Measurements from ENCODE around the gene PSD4. TPM values are rescaled to one million over a fixed set of nuclear protein-coding genes. Genes with fewer than 3 reads are reported as not detected.

The PSD4 gene
- polyA plus RNA-seq, 1 experiment: 0.37 TPM

DNA sequence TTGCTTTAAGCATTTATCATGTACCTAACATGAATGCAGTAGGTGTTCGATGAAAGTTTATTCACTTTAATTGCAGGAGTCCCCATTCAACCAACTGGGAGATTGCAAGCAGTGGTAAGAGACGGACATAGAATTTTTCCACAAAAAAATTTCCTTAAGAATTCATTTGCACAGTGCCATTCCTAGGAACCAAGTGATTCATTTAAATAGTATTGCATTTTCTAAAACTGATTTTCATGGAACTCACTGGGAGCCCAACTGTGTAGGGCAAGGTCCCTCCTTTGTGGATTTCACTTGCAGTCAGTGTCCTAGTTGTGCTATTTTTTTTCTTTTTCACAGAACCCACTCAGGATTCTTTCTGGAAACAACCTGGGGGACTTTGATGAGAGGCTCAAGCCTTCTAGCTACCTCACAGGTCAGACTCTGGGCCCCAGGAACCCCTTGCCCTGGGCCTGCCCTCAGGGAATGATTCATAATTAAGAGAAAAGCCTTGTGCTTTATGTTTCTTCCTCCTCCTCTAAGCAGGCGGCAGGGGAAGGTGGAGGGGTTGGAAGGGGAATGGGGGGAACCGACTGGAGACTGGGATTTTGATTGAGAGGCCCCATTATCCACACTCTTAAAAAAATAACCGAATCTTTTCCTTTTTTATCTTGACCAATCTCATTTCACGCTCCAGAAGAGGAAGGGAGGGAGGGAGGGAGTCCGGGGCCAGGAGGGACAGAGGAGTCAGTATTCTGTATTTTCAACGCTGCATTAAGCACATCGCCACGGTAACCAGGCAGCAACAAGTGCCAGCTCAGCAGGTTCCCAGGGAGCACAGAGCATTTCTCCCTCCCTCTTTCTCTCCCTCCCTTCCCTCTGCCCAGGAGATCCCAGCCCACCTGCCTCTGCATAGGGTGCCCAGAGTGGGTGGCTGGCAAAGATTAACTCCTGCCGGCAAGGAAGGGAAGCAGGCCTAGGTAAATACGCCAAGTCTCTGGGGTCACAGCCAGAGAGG is 51.8 kb downstream of the PSD4 start:
- ChIA-PET CTCF (interaction anchor here (1.4 to 1.5 kb wide), 3 partner anchors 19 to 145 kb away, joined by 3 to 4 read pairs (median 3); no protein-coding TSS in a partner anchor), POLR2A (no interaction called here)
- H3K27me3 ChIP-seq (ENCODE audit: control insufficient read depth, insufficient read depth, low read length): no peaks in the 10 kb centered on the region
- no peaks in the 10 kb centered on the region for H3K9me3 ChIP-seq (ENCODE audit: control insufficient read depth, insufficient read depth, low read length)
- DNase-seq (ENCODE audit: low read depth, low spot score): no peak
- H3K27ac ChIP-seq (ENCODE audit: low read depth, low read length): no peak overlapping the region
- TF ChIP-seq, protein P1, sequence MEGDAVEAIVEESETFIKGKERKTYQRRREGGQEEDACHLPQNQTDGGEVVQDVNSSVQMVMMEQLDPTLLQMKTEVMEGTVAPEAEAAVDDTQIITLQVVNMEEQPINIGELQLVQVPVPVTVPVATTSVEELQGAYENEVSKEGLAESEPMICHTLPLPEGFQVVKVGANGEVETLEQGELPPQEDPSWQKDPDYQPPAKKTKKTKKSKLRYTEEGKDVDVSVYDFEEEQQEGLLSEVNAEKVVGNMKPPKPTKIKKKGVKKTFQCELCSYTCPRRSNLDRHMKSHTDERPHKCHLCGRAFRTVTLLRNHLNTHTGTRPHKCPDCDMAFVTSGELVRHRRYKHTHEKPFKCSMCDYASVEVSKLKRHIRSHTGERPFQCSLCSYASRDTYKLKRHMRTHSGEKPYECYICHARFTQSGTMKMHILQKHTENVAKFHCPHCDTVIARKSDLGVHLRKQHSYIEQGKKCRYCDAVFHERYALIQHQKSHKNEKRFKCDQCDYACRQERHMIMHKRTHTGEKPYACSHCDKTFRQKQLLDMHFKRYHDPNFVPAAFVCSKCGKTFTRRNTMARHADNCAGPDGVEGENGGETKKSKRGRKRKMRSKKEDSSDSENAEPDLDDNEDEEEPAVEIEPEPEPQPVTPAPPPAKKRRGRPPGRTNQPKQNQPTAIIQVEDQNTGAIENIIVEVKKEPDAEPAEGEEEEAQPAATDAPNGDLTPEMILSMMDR (IDR thresholded peaks at IDR 0.05; ENCODE audit: low read depth, low read length): no peak
- no peak overlapping the region for H3K4me3 ChIP-seq (ENCODE audit: low read depth, low read length)

DNA sequence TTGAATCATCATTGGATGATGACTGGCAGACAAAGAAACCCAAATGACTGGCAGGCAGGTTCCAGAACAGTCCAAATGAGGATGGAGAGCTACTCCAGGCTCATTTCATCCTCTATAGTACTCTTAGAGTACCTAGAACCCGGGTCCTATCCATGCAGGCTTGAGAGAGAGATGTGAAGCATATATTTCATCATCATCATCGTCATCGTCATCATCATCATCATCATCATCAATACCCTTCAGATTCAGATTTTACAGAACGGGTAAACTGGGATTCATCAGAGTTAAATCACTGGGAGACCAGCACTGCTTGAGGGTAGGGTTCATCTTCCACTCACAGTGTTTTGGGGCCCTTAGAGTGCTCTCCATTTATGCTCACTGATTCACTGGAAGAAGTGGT is 52.7 kb downstream of the PSD4 start:
- TF ChIP-seq, protein P1 (IDR thresholded peaks at IDR 0.05; ENCODE audit: low read depth, low read length): no peak
- Histone ChIP-seq H3K4me3 (ENCODE audit: low read depth, low read length) (no peak overlapping the region), H3K27ac (ENCODE audit: low read depth, low read length) (no peak overlapping the region), H3K9me3 (ENCODE audit: control insufficient read depth, insufficient read depth, low read length) (no peaks in the 10 kb centered on the region), H3K27me3 (ENCODE audit: control insufficient read depth, insufficient read depth, low read length) (no peaks in the 10 kb centered on the region)
- no peak for DNase-seq (ENCODE audit: low read depth, low spot score)
- POLR2A ChIA-PET: no interaction called here
- CTCF ChIA-PET: interaction anchor here (0.7 to 1.5 kb wide), 4 partner anchors 20 to 144 kb away, joined by 3 to 4 read pairs (median 4); no protein-coding TSS in a partner anchor

DNA sequence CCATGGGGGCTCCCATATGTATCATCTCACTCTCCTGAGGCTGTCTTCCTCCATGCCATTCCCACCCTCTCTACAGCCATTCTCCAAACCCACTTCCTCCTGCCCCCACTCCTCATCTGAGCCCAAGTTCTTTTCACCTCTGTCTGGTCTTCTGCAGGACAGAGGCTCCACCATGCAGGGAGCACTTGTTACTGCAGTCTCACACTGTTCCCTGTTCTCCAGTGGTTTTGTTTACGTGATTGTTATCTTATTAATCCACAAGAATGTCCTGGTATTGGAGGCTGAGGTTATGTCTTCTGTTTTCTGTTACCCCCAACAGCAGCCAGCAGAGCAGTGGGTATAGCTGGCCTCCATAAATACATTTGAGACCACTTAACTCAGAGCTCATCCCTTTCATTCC is 53.5 kb downstream of the PSD4 start:
- POLR2A ChIA-PET: no interaction called here
- no peak for DNase-seq (ENCODE audit: low read depth, low spot score)
- Histone ChIP-seq H3K9me3 (ENCODE audit: control insufficient read depth, insufficient read depth, low read length) (no peaks in the 10 kb centered on the region), H3K27me3 (ENCODE audit: control insufficient read depth, insufficient read depth, low read length) (no peaks in the 10 kb centered on the region), H3K4me3 (ENCODE audit: low read depth, low read length) (no peak overlapping the region), H3K27ac (ENCODE audit: low read depth, low read length) (no peak overlapping the region)
- TF ChIP-seq, protein P1 (IDR thresholded peaks at IDR 0.05; ENCODE audit: low read depth, low read length): no peak
- CTCF ChIA-PET: interaction anchor here (1.0 to 1.4 kb wide), 4 partner anchors 23 to 163 kb away, joined by 3 to 5 read pairs (median 4); no protein-coding TSS in a partner anchor

DNA sequence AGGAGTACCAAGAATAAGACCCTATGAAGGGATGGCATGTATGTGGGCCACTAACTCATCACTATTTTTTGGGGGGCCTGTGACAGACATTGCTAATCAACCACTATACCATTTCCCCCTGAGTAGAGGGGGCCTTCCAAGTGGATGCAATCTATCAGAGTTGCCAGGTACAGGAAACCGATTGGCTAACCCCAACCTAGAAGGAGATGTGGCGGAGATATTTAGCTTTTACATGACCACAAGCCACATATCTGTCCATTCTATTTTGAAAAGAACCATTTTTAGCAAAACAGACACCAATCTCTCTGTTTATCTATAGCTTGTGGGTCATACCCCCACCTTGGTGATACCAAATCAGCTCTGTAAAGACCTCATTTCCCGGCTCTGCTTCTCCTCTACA is 53.9 kb downstream of the PSD4 start:
- no peak overlapping the region for H3K27ac ChIP-seq (ENCODE audit: low read depth, low read length)
- TF ChIP-seq, protein P1 (IDR thresholded peaks at IDR 0.05; ENCODE audit: low read depth, low read length): no peak
- CTCF ChIA-PET: interaction anchor here (1.0 to 1.3 kb wide), 3 partner anchors 29 to 163 kb away, joined by 3 to 5 read pairs (median 3); no protein-coding TSS in a partner anchor
- H3K4me3 ChIP-seq (ENCODE audit: low read depth, low read length): no peak overlapping the region
- no peaks in the 10 kb centered on the region for H3K27me3 ChIP-seq (ENCODE audit: control insufficient read depth, insufficient read depth, low read length)
- POLR2A ChIA-PET: no interaction called here
- H3K9me3 ChIP-seq (ENCODE audit: control insufficient read depth, insufficient read depth, low read length): no peaks in the 10 kb centered on the region
- DNase-seq (ENCODE audit: low read depth, low spot score): no peak

DNA sequence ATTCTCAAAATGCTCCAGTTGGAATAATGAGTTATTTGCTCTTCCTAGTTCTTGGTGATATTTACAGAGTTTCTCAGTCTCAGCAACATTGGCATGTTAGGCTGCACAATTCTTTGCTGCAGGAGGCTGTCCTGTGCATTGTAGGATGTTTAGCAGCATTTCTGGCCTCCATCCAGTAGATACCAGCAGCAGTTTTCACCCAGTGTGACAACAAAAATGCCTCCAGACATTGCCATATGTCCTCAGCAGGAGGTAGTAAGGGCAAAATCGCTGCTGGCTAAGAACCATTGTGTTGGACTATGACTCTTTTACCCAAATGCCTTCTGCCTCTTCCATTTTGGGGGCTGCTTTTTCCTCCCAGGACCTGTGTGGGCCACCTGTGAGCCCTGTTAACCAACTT is 54.6 kb downstream of the PSD4 start:
- no peak for DNase-seq (ENCODE audit: low read depth, low spot score)
- TF ChIP-seq, protein P1 (IDR thresholded peaks at IDR 0.05; ENCODE audit: low read depth, low read length): no peak
- H3K27ac ChIP-seq (ENCODE audit: low read depth, low read length): no peak overlapping the region
- H3K4me3 ChIP-seq (ENCODE audit: low read depth, low read length): no peak overlapping the region
- ChIA-PET CTCF (interaction anchor here (1.3 kb wide), 1 partner anchor 29 kb away, joined by 5 read pairs; no protein-coding TSS in a partner anchor), POLR2A (no interaction called here)
- no peaks in the 10 kb centered on the region for H3K9me3 ChIP-seq (ENCODE audit: control insufficient read depth, insufficient read depth, low read length)
- no peaks in the 10 kb centered on the region for H3K27me3 ChIP-seq (ENCODE audit: control insufficient read depth, insufficient read depth, low read length)

All from AG04450 (cell line).